CD4-positive, alpha-beta memory T cell (primary cell): Measurements from ENCODE around the gene DNAH14. TPM values are rescaled to one million over a fixed set of nuclear protein-coding genes. Genes with fewer than 3 reads are reported as not detected.

ENCODE experiments used
- CTCF ChIA-PET: fragments of 350-600 bp; sonication (Branson Sonifier 250); formaldehyde crosslinking; loops from one replicate; lab custom pipeline; 2021; ENCODE audit warnings: inconsistent platforms; ENCODE audit not compliant: partially characterized antibody; lab: Charles Lee
- POLR2A ChIA-PET: fragments of 350-600 bp; sonication (Branson Sonifier 250); formaldehyde crosslinking; loops from one replicate; lab custom pipeline; 2021; ENCODE audit not compliant: partially characterized antibody; lab: Charles Lee
- DNase-seq, 5 donors: peaks; one replicate each; pipeline versions ENCODE4 v3.0.0 to v3.0.0-alpha.2; 2020 to 2022; ENCODE audit warnings: mixed read lengths in 1 of 5
- H3K27ac ChIP-seq: one replicate; pipeline ENCODE4 v1.7.0; 2013; ENCODE audit warnings: low read depth, low read length
- H3K27me3 ChIP-seq: 2 replicates; pipeline ENCODE4 v1.7.0; 2013; ENCODE audit warnings: mild to moderate bottlenecking, low read length, moderate library complexity; ENCODE audit not compliant: insufficient read depth
- H3K36me3 ChIP-seq: 2 replicates; pipeline ENCODE4 v1.7.0; 2013; ENCODE audit warnings: mild to moderate bottlenecking, low read length, moderate library complexity; ENCODE audit not compliant: insufficient read depth
- H3K4me1 ChIP-seq: 2 replicates; pipeline ENCODE4 v1.7.0; 2013; ENCODE audit warnings: mild to moderate bottlenecking, low read length, moderate library complexity; ENCODE audit not compliant: insufficient read depth
- H3K4me3 ChIP-seq, 2 donors: one replicate each; pipeline ENCODE4 v1.7.0; 2013; ENCODE audit warnings: low read length in 2 of 2, mild to moderate bottlenecking in 1 of 2
- H3K9me3 ChIP-seq, 2 donors: one replicate each; pipeline ENCODE4 v1.7.0; 2013; ENCODE audit warnings: low read length in 2 of 2, control low read depth in 1 of 2; ENCODE audit not compliant: control insufficient read depth in 1 of 2
- H3K27ac Mint-ChIP-seq, 7 donors: one replicate each; pipeline ENCODE4 v1.8.0; 2020 to 2021; ENCODE audit warnings: mixed read lengths in 7 of 7, mild to moderate bottlenecking in 6 of 7, inconsistent platforms in 3 of 7, moderate library complexity in 3 of 7
- H3K27me3 Mint-ChIP-seq, 2 donors: one replicate each; pipeline ENCODE4 v1.8.0; 2020 to 2021; ENCODE audit warnings: mixed read lengths in 2 of 2
- H3K36me3 Mint-ChIP-seq, 2 donors: one replicate each; pipeline ENCODE4 v1.8.0; 2020 to 2021; ENCODE audit warnings: mixed read lengths in 2 of 2, inconsistent platforms in 1 of 2, mild to moderate bottlenecking in 1 of 2
- H3K4me1 Mint-ChIP-seq, 4 donors: one replicate each; pipeline ENCODE4 v1.8.0; 2020 to 2021; ENCODE audit warnings: mixed read lengths in 4 of 4, mild to moderate bottlenecking in 1 of 4
- H3K4me3 Mint-ChIP-seq, 8 donors: one replicate each; pipeline ENCODE4 v1.8.0; 2020 to 2021; ENCODE audit warnings: mixed read lengths in 8 of 8, mild to moderate bottlenecking in 7 of 8, moderate library complexity in 6 of 8, inconsistent platforms in 3 of 8
- H3K9me3 Mint-ChIP-seq, 8 donors: one replicate each; pipeline ENCODE4 v1.8.0; 2020 to 2021; ENCODE audit warnings: mixed read lengths in 8 of 8, mild to moderate bottlenecking in 5 of 8, inconsistent platforms in 3 of 8, moderate library complexity in 1 of 8
- intact Hi-C: fragments of 100-400 bp; cut with micrococcal nuclease; formaldehyde crosslinking; loops from one replicate; pipeline ENCODE4 v1.15.1; 2023
- polyA plus RNA-seq, 2 donors: library from polyadenylated mRNA; unstranded; fragments of 300-500 nt; fragmentation: Illumina TruSeq; gene quantifications; one replicate each; pipeline ENCODE4 v1.2.3, GENCODE V29; 2021
- total RNA-seq, 2 experiments: library from RNA; stranded (reverse); gene quantifications; one replicate each; pipeline ENCODE4 v1.2.3, GENCODE V29; 2021

The DNAH14 gene
- total and polyA plus RNA-seq, 4 experiments from 2014 or later: 0.06 TPM; not detected in 3

DNA sequence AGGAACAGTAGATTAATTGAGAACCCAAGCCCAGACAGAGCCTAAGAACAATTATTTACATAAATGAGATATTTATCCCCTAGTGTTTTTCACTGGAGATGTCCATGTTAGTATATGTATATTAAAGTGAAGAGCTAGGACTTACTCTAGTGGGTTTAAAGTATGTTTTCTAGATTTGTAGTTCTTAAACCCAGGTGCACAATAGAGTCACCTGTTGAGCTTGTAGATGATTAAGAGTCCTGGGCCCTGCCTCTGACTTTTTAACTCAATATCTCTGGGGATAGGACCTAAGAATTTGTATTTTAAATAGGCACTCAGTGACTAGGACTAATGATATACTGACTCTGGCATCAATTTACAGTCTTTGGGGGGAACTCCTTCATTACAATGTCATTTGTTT is 112.8 kb downstream of the DNAH14 start:
- intact Hi-C loops: no loop called here
- no peaks in the 10 kb centered on the region for H3K4me1 Mint-ChIP-seq
- H3K36me3 Mint-ChIP-seq: no peaks in the 10 kb centered on the region
- Histone ChIP-seq H3K36me3 (no peaks in the 10 kb centered on the region), H3K27ac (no peak overlapping the region), H3K9me3 (no peaks in the 10 kb centered on the region), H3K27me3 (no peaks in the 10 kb centered on the region), H3K4me1 (no peaks in the 10 kb centered on the region), H3K4me3 (no peak overlapping the region)
- CTCF ChIA-PET: no interaction called here
- no peaks in the 10 kb centered on the region for H3K9me3 Mint-ChIP-seq
- DNase-seq: no peak
- peaks cover 5% of the 10 kb centered on the region in 2 donors for H3K27me3 Mint-ChIP-seq
- no peak overlapping the region for H3K27ac Mint-ChIP-seq
- POLR2A ChIA-PET: no interaction called here
- no peak overlapping the region for H3K4me3 Mint-ChIP-seq

DNA sequence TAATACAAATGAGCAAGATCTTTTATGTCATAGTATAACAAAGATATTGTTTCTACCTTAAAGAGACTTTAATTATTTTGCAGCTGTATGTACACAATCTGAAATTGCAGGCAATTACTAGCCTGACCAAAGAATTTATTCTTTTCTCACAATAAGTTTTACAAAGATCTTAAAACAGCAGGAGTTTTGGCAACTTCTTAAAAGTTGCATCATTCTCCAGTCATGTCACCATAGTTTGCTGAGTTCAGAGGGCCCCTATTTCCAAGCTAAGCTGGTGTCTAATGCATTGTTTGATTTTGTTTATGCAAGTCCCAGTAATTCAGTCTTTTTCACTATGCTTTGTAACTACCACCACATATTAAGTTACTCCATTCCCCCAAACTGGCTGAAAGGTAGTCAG is 114.8 kb downstream of the DNAH14 start:
- POLR2A ChIA-PET: no interaction called here
- Histone ChIP-seq H3K4me3 (no peak overlapping the region), H3K36me3 (no peaks in the 10 kb centered on the region), H3K27ac (no peak overlapping the region), H3K4me1 (no peaks in the 10 kb centered on the region), H3K9me3 (no peaks in the 10 kb centered on the region), H3K27me3 (no peaks in the 10 kb centered on the region)
- Mint-ChIP-seq H3K36me3 (no peaks in the 10 kb centered on the region), H3K4me3 (no peak overlapping the region), H3K27me3 (peaks cover 2 to 7% of the 10 kb centered on the region in 2 donors), H3K27ac (no peak overlapping the region), H3K4me1 (no peaks in the 10 kb centered on the region), H3K9me3 (no peaks in the 10 kb centered on the region)
- intact Hi-C loops: no loop called here
- CTCF ChIA-PET: no interaction called here
- no peak for DNase-seq

DNA sequence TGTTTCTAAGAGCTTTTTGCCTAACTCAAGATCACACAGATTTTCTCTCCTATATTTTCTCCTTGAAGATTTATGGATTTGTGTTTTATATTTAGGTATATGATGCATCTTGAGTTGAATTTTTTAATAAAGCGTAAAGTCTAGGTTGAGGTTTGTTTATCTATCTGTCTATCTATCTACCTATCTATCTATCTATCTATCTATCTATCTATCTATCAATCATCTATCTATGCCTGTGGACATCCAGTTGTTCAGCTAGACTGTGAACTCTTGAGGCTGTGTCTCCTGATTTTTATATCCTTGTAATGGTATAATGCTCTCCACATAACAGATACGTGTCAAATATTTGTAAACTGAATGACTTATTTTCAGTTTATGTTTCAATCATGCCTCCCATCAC is 120.1 kb downstream of the DNAH14 start:
- Histone ChIP-seq H3K27ac (no peak overlapping the region), H3K9me3 (no peaks in the 10 kb centered on the region), H3K4me3 (no peak overlapping the region), H3K27me3 (no peaks in the 10 kb centered on the region), H3K36me3 (no peaks in the 10 kb centered on the region), H3K4me1 (no peaks in the 10 kb centered on the region)
- no peak overlapping the region for H3K27ac Mint-ChIP-seq
- intact Hi-C loops: no loop called here
- no peaks in the 10 kb centered on the region for H3K4me1 Mint-ChIP-seq
- no peaks in the 10 kb centered on the region for H3K36me3 Mint-ChIP-seq
- ChIA-PET CTCF (no interaction called here), POLR2A (no interaction called here)
- H3K4me3 Mint-ChIP-seq: no peak overlapping the region
- DNase-seq: no peak
- H3K9me3 Mint-ChIP-seq: peaks cover 0 to 3% (median 0%) of the 10 kb centered on the region in 8 donors
- peaks cover 0 to 4% of the 10 kb centered on the region in 2 donors for H3K27me3 Mint-ChIP-seq

DNA sequence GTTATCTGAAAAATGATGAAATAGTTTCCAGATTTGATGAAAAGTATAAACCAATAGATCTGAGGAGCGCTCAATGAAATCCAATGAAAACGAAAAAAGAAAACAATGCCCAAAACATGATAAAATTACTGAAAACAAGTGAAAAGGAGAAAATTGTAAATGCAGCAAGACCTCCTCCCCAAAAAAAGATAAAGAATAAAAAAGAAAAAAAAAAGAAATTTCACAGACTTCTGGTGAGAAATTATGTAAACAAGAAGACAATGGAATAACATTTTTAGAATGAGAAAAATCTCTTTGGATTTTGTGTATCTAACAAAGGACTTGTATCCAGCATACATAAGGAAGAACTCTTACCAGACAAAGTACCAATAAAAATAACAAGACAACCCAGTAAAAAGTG is 134.2 kb downstream of the DNAH14 start:
- ChIA-PET POLR2A (no interaction called here), CTCF (no interaction called here)
- Mint-ChIP-seq H3K27me3 (peaks cover 2 to 6% of the 10 kb centered on the region in 2 donors), H3K36me3 (no peaks in the 10 kb centered on the region), H3K4me1 (no peaks in the 10 kb centered on the region), H3K4me3 (no peak overlapping the region), H3K9me3 (peaks cover 0 to 15% (median 8%) of the 10 kb centered on the region in 8 donors), H3K27ac (no peak overlapping the region)
- intact Hi-C loops: no loop called here
- DNase-seq: no peak
- Histone ChIP-seq H3K9me3 (no peaks in the 10 kb centered on the region), H3K27me3 (no peaks in the 10 kb centered on the region), H3K27ac (no peak overlapping the region), H3K36me3 (no peaks in the 10 kb centered on the region), H3K4me3 (no peak overlapping the region), H3K4me1 (no peaks in the 10 kb centered on the region)

DNA sequence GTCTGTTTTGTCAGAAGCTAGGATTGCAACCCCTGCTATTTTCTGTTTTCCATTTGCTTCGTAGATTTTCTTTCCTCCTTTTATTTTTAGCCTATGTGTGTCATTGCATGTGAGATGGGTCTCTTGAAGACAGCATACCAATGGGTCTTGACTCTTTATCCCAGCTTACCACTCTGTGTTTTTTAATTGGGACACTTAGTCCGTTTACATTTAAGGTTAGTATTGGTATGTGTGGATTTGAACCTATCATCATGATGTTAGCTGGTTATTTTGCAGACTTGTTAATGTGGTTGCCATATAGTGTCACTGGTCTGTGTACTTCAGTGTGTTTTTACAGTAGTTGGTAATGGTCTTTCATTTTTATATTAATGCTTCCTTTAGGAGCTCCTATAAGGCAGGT is 141.5 kb downstream of the DNAH14 start:
- H3K4me3 ChIP-seq: no peak overlapping the region
- H3K27me3 ChIP-seq: no peaks in the 10 kb centered on the region
- no peak overlapping the region for H3K27ac ChIP-seq
- H3K36me3 ChIP-seq: no peaks in the 10 kb centered on the region
- no peak overlapping the region for H3K4me3 Mint-ChIP-seq
- peaks cover 0 to 5% of the 10 kb centered on the region in 2 donors for H3K9me3 ChIP-seq
- peaks cover 0 to 3% of the 10 kb centered on the region in 2 donors for H3K27me3 Mint-ChIP-seq
- POLR2A ChIA-PET: no interaction called here
- peaks cover 3 to 39% (median 30%) of the 10 kb centered on the region in 8 donors for H3K9me3 Mint-ChIP-seq
- H3K27ac Mint-ChIP-seq: no peak overlapping the region
- intact Hi-C loops: no loop called here
- no peak for DNase-seq
- H3K4me1 Mint-ChIP-seq: no peaks in the 10 kb centered on the region
- no peaks in the 10 kb centered on the region for H3K36me3 Mint-ChIP-seq
- no peaks in the 10 kb centered on the region for H3K4me1 ChIP-seq
- CTCF ChIA-PET: no interaction called here

DNA sequence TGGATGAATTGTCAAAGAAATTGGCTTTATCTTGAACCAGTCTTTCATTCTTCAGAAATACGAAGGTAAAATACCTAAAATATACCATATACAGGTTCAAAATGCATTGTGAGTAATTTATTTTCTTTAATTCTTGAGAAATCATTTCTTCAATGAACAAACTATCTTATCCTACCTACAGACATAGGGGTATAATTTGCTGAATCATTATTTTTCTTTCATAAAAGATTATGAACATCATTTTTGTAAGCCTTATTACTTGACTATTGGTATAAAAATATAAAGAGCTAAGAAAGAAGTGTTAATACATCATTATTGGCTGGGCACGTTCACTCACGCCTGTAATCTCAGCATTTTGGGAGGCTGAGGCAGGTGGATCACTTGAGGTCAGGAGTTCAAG is 167.7 kb downstream of the DNAH14 start:
- Mint-ChIP-seq H3K4me1 (no peaks in the 10 kb centered on the region), H3K27ac (no peak overlapping the region), H3K9me3 (peaks cover 0 to 3% (median 0%) of the 10 kb centered on the region in 8 donors), H3K4me3 (no peak overlapping the region), H3K27me3 (peaks cover 1 to 9% of the 10 kb centered on the region in 2 donors), H3K36me3 (no peaks in the 10 kb centered on the region)
- Histone ChIP-seq H3K27ac (no peak overlapping the region), H3K36me3 (no peaks in the 10 kb centered on the region), H3K4me3 (no peak overlapping the region), H3K9me3 (no peaks in the 10 kb centered on the region), H3K27me3 (no peaks in the 10 kb centered on the region), H3K4me1 (no peaks in the 10 kb centered on the region)
- CTCF ChIA-PET: no interaction called here
- intact Hi-C loops: no loop called here
- POLR2A ChIA-PET: no interaction called here
- no peak for DNase-seq

DNA sequence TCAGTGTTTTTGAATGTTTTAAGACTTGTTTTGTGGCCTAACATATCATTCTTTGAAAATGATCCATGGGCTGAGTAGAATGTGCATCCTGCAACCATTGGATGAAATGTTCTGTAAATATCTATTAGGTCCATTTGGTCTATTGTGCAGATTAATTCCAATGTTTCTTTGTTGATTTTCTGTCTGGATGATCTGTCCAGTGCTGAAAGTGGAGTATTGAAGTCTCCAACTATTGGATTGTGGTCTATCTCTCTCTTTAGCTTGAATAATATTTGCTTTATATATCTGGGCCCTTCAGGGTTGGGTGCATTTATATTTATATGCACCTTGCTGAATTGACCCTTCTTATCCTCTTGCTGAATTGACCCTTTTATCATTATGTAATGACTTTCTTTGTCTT is 181.5 kb downstream of the DNAH14 start:
- CTCF ChIA-PET: no interaction called here
- Mint-ChIP-seq H3K4me1 (no peaks in the 10 kb centered on the region), H3K9me3 (no peaks in the 10 kb centered on the region), H3K36me3 (no peaks in the 10 kb centered on the region), H3K27me3 (peaks cover 11 to 14% of the 10 kb centered on the region in 2 donors), H3K27ac (no peak overlapping the region), H3K4me3 (no peak overlapping the region)
- intact Hi-C loops: no loop called here
- no peaks in the 10 kb centered on the region for H3K9me3 ChIP-seq
- H3K36me3 ChIP-seq: no peaks in the 10 kb centered on the region
- DNase-seq: no peak
- POLR2A ChIA-PET: no interaction called here
- no peaks in the 10 kb centered on the region for H3K4me1 ChIP-seq
- H3K27me3 ChIP-seq: no peaks in the 10 kb centered on the region
- no peak overlapping the region for H3K4me3 ChIP-seq
- no peak overlapping the region for H3K27ac ChIP-seq

DNA sequence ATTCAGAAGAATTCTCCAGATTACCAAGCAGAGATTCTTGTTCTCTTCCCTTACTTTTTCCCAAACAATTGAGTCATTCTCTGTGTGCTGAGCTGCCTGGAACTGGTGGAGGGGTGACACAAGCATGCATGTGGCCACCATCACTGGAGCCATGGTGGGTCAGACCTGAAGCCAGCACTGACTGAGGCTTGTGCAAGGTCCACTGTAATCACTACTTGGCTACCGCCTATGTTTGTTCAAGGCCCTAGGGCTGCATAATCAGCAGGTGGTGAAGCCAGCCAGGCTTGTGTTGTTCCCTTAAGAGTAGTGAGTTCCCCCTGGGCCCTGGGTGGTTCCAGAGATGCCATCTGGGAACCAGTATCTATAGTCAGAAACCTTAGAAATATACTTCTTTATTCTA is 183.8 kb downstream of the DNAH14 start:
- Histone ChIP-seq H3K27me3 (no peaks in the 10 kb centered on the region), H3K9me3 (no peaks in the 10 kb centered on the region), H3K4me3 (no peak overlapping the region), H3K27ac (no peak overlapping the region), H3K36me3 (no peaks in the 10 kb centered on the region), H3K4me1 (no peaks in the 10 kb centered on the region)
- no peaks in the 10 kb centered on the region for H3K4me1 Mint-ChIP-seq
- no peaks in the 10 kb centered on the region for H3K9me3 Mint-ChIP-seq
- no peaks in the 10 kb centered on the region for H3K36me3 Mint-ChIP-seq
- intact Hi-C loops: no loop called here
- CTCF ChIA-PET: no interaction called here
- H3K27me3 Mint-ChIP-seq: peaks cover 8 to 11% of the 10 kb centered on the region in 2 donors
- POLR2A ChIA-PET: no interaction called here
- no peak overlapping the region for H3K27ac Mint-ChIP-seq
- no peak for DNase-seq
- no peak overlapping the region for H3K4me3 Mint-ChIP-seq
